HG03520 (cell line): ENCODE measurements around the gene UTP3.
A peak's percentile ranks its signal among the peaks of the same experiment; 100 is the strongest.
"Not testable (repeated sequence)": the region's sequence is repeated elsewhere in the genome, so short reads cannot be mapped to it uniquely, and the experiment has no call there.

Source experiments
- ATAC-seq: cut with Tn5 transposase; IDR thresholded peaks from one replicate; pipeline ENCODE4 v1.9.1; 2021; ENCODE audit warnings: mild to moderate bottlenecking, moderate library complexity; ENCODE audit not compliant: unreplicated experiment

Gene UTP3

DNA sequence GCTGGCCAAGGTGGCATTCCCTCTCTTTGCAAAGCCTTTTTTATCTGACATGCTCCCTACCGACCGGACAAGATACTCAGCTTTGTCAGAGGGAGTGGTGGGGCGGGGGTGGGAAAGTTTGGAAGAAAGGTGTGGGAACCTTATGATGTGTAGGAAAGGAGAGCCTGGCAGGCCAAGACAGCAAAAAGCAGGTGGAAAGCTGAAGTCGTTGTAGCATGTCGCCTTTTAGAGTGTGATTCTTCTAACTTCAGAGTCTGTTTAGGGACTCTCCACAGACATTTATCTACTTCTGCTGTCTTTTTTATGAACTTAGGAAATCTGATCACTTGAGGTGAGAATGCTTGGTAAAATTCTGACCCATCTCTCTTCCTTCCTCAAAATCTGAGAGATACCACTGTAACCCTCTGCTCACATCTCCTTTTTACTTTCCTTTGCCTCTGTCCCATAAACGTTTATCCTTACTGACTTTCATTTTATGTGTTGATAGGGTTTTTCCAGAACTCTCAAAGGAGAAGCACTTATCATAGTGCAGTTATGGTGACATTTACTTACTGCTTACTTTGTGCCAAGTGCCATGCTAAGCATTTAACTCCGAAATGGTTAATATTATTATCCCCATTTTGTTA is 25.2 kb downstream of the UTP3 start:
- peak; percentile 32 for ATAC-seq

DNA sequence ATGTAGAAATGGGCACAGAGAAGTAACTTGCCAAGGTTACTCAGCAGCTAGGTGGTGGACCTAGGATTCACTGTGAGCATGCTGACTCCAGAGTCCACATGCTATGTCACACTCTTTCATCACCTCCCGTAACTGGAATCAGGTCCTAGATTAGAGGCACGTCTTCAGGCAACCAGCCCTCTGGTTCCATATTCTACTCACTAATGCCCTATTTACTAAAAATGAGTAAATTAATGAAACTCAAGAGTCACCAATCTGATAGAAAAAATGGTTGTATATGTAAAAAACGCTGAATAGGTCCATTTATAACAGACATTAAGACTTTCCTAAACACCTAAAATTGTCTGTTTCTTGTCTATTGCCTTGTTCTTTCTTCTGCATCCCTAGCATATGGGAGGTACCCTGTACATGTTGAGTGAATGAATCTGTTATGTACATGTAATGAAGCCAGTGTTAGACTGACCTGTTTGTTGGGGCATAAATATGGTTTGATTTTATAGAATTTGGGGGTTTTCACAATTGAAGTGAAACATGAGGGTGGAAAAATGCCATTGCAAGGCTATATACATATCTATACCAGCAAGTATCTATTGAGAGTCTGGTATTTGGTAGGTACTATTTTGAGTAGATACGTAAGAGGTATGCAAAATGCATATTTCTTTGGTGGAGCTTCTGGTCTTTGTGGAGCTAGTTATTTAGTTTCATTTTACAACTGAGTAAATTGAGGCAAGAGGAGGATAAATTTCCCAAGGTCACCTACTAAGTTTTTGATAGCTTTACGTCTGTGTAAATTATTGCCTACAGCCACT is 26.0 kb downstream of the UTP3 start:
- ATAC-seq, result peak; percentile 18

DNA sequence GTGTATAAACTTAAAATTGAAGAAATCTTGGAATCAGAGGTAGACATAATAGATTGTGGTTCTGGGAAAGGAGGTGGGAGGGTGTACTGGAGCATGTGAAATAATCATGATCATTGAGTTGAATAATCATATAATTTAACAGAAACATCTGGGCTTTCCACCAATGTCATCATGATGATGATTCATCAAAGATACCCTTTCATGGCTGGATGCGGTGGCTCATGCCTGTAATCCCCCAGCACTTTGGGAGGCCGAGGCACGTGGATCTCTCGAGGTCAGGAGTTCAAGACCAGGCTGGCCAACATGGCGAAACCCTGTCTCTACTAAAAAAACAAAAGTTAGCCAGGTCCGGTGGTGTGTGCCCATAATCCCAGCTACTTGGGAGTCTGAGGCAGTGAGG is 26.8 kb downstream of the UTP3 start:
- no peak for ATAC-seq

DNA sequence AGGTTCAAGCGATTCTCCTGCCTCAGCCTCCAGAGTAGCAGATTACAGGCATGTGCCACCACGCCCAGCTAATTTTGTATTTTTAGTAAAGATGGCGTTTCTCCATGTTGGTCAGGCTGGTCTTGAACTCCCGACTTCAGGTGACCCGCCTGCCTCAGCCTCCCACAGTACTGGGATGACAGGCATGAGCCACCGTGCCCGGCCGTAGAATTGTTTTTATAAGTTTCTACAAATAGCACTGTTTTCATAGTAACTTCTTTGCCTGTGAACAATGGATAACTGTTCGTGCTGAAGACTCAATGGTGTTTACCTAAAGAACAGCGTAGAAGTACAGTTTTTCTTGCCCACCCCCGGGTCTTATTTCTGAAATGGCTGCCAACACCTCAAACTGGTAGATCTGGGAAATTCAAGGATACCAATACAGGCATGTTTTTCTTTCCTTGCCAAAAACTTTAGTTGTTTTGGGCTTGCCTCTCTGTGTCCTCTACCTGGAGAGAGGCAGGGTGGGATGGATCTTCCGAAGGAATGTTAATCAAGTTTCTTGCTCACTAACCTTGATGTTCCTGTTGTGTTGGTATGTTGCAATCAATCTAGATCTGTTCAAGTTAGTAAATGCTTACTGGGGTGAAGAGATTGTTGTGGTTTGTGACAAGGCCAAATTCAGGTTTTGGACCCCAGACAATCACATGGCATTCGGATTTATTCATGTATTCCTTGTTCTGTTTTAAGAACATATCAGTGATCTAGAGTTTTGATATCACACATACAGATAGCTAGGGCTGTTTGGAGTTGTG is 30.7 kb downstream of the UTP3 start:
- no peak for ATAC-seq

DNA sequence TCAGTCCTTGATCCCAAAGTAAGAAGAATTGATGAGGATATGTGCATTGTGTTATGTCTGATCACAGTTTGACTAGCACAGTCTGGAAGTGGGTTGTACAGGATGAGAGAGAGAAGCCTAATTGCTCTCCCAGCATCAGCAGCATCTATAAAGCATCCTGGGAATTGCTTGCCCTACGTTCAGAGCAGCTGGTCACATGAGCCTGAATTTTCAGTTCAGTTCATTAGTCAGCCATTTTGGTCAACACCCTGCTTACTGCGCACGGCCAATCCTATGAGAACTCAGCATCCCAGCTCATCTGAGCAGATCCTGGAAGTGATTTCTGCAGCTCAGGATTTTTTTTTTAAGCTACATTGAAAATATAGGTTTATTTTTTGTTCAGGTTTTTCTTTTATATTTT is 33.4 kb downstream of the UTP3 start, which contains the start of gene RUFY3:
Gene RUFY3 (plus strand): TSS at position 218 of the 400 bp plus-strand sequence. CDS start 610 bp downstream, outside the sequence.
- no peak for ATAC-seq

DNA sequence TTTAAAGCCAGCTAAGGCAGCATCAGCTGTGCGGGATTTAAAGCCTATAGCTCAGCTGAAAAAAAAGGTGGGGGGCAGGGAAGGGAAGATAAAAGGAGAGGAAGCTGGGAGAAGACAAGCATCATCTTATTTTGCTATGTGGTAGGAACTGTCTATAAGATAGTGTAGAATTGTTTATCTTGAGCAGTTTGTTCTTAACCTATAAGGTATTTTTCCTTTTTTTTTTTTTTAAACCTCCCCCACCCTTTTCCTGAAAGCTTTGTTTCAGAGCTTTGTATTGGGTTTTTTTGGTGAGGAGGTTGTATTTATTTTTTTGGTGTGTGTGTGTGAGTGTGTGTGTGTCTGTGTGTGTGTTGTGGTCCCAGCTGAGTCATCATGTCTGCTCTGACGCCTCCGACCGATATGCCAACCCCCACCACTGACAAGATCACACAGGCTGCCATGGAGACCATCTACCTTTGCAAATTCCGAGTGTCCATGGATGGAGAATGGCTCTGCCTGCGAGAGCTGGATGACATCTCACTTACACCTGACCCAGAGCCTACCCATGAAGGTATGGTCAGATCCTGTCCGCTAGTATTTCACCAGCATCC is 34.0 kb downstream of the UTP3 start:
- ATAC-seq, result no peak

DNA sequence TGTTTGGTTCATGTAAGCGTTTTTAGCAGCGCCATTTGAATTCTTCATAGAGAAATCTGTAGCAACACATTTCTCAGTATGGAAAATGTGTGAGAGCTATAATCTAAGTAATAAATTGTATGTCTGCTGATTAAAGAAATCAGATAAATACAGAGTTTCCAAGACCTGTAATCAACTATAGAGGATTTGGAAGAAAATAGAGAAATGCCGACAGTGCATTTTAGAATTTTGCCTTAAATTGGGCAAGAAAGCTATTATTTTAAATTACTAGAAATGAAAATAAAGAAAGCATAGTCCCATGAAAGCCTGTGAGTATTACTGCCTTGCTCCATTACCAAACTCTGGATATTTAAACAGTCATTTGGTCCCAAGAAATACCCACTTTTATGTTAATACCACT is 36.1 kb downstream of the UTP3 start:
- no peak for ATAC-seq

DNA sequence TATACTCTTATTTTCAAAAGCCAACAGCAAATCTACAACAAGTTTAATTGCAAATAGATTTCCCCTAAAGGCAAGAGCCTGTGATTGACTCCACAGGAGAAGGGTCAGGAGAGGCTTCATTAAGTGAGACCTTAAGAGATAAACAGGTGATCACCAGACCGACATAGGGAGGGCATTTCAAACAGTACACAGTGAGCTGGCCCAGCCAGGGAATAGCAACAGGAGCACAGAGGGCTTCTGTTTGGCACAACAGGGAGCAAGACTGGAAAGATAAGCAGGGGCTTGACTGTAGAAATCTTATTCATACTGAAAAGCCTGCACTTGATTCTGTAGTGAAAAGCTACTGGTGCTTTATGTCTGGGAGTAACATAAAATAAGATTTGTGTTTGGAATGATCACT is 37.3 kb downstream of the UTP3 start:
- no peak for ATAC-seq

DNA sequence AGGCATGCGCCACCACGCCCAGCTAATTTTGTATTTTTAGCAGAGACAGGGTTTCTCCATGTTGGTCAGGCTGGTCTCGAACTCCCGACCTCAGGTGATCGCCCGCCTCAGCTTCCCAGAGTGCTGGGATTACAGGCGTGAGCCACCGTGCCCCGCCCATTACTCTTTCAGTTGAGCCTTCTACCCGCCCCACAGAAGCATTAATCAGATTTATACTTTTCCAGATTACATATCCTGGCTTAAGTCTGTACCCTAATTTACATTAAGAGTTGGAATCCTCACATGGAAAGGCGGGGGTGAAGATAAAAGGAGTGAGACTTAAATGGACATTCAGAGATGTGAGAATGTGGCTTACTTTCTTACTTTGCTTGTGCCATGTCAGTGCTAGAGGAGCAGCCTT is 38.2 kb downstream of the UTP3 start:
- ATAC-seq, result not testable (repeated sequence)

DNA sequence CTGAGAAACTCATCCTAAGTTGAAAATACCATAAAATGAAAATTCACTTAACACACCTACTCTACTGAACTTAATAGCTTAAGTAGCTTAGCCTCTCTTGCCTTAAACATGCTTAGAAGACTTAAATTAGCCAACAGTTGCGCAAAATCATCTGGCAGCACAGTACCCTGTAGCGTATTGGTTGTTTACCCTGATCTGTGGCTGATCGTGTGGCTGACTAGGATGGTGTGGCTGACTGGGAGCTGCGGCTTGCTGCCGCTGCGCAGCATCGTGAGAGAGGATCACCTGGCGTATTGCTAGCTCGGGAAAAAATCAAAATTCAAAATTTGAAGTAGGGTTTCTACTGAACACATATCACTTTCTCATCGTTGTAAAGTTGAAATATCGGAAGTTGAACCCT is 39.8 kb downstream of the UTP3 start:
- no peak for ATAC-seq

DNA sequence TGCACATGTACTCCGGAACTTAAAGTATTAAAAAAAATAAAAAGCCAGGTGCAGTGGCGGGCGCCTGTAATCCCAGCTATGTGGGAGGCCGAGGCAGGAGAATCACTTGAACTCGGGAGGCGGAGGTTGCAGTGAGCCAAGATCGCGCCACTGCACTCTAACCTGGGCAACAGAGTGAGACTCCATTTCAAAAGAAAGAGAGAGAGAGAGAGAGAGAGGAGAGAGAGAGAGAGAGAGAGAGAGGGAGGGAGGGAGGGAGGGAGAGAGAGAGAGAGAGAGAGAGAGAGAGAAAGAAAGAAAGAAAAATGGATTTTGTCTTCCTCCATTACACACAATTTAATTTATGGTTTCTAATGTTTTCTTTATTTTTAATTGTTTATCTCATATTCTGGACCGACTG is 44.5 kb downstream of the UTP3 start:
- not testable (repeated sequence) for ATAC-seq

DNA sequence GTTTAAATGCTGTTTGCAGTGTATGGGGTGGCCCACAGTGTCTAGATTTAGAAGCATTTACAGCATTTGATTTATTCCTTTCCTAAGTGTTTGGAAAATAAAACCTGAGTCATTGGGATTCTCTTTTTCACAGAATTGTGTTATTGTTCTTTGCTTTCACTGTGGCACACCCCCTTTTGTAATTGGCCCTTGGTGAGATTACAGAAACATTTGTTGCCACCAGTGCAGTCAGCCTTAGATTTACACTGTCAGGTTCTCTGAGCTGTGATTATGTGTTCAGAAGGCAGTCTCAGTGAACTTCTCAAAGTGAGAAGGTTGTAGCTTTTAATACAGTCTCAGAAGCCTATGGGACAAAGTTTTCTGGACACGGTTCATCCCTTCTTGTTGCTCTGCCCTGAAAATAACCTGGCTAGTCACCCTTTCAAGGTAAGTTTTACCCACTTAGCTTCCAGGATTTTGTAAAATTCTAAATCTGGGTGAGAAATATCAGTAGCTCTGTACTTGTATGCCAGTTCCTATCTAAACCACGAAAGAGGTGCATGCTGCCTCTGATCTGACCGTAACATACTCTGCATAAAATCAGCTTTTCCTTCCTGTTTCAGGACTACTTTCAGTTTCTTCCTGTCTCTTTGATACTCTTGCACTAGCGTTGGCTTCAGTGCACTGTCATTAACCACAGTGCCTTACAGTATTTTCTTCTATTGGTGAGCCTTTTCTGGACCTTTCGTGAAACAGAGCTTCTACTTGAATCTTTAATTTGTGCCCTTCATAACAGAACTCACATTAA is 46.0 kb downstream of the UTP3 start:
- peak; percentile 86 for ATAC-seq

DNA sequence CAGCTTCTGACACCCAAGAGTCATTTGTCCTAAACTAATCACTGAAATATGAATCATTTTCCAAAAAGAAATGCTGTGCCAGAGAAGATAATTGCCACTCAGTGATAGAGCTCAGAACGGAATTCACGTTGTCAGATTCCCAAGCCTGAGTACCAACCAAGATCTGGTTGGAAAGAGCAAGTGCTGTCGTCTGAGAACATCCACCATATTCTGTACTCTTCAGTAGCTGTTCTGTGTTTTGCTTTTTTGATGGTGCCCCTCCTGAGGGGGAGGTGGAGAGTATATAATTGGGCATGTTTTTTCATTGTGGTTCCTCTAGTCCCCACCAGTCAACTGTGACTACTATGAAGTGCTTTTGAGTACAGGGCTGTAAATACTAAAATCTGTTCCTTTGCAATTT is 46.6 kb downstream of the UTP3 start:
- no peak for ATAC-seq

DNA sequence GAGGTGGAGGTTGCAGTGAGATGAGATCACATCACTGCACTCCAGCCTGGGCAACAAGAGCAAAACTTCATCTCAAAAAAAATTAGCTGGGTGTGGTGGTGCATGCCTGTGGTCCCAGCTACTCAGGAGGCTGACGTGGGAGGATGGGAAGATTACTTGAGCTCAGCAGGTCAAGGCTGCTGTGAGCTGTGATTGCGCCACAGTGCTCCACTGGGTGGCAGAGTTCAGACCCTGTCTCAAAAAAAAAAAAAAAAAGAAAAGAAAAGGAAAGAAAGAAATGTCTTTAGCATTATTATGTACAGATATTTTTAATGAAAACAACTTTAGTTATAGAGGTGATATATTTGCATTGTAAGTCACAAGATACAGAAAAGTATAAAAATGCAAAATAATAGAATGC is 47.6 kb downstream of the UTP3 start:
- ATAC-seq, result not testable (repeated sequence)

DNA sequence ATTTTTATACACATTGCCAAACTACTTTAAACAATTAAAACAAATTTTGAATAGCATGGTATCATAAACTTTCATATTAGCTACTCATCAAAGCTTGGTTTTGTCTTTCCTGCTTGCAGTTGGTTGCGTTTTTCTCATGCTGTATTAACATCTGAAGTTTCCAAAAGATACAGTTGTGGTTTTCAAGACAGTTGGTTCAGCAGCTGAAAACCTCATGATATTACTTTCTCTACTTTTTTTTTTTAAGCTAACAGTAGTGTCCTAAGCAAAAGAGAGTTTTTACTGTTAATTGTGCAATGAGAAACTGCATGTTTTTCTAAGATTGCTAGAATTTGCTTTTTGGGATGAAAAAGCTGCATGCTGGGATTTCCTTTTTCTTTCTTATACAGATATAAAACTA is 48.7 kb downstream of the UTP3 start:
- no peak for ATAC-seq

DNA sequence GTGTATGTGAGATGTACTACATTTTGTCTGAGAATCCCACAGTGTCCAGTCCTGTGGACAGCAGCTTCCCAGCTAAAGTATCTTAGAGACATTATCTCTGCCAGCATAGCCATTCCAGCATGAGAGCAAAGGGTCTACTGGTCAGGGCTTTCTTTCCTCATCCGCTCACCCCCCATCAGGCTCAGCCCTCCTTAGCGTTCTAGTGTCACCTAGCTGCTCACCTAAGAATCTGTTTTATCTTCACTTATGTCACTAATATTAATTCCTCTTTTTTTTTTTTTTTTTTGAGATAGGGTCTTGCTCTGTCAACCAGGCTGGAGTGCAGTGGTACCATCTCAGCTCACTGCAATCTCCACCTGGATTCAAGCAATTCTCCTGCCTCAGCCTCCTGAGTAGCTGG is 49.1 kb downstream of the UTP3 start:
- ATAC-seq, result no peak

DNA sequence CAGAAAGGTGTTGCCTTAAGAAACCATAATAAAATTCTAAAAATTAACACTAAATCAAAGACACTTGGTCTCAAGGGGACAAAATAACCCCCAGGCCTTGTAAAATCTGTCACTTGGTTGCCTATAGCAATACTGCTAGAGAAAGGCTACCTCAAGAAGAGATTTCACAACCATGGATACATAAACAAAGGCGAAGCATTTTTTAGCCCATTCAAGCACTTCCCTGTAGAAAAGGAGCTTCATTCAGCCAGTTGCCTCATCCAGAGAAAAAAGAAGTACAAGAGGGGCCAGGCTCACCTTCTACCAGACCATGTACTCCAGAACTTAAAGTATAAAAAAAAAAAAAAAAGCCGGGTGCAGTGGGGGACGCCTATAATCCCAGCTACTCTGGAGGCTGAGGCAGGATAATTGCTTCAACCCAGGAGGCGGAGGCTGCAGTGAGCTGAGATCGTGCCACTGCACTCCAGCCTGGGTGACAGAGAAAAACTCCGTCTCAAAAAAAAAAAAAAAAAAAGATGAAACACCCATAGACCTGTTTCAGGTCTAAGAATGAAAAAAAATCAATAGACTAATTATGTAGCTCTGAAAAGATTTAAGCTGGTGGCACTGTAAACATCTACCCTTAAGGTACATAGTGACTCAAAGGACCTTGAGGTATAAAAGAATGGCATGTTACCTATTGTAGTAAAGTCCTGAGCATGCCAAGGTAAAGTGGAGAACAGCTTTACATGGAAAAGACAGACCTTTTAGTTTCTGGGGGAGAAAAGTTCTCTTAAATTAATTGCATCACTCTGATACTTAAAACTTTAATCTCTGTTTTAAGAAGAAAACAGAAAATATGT is 51.4 kb downstream of the UTP3 start:
- ATAC-seq, result no peak
